Endothelial cell of umbilical vein (primary cell): ENCODE data around the gene SPRN.

Experiments
- EZH2 ChIP-seq: IDR thresholded peaks from 2 replicates; pipeline ENCODE4 v1.6.1; 2012; ENCODE audit warnings: borderline replicate concordance, low read depth, mild to moderate bottlenecking, moderate library complexity, low read length, inconsistent platforms; ENCODE audit not compliant: severe bottlenecking
- JUN ChIP-seq: IDR thresholded peaks from 2 replicates; pipeline ENCODE4 v1.6.1; 2011; ENCODE audit warnings: borderline replicate concordance, low read depth; ENCODE audit not compliant: insufficient read length, insufficient read depth
- MYC ChIP-seq: IDR thresholded peaks from one replicate; pipeline ENCODE4 v1.6.1; 2011; ENCODE audit warnings: mild to moderate bottlenecking, low read depth, low read length
- POLR2A ChIP-seq: IDR thresholded peaks from 2 replicates; pipeline ENCODE4 v1.6.1; 2012; ENCODE audit warnings: low read depth, mild to moderate bottlenecking, control low read depth, low read length
- POLR2AphosphoS5 ChIP-seq: IDR thresholded peaks from 2 replicates; pipeline ENCODE4 v1.6.1; 2012; ENCODE audit warnings: low read depth, mild to moderate bottlenecking, control low read depth, low read length, moderate library complexity; ENCODE audit not compliant: insufficient read depth
- TF ChIP-seq, protein P1 (sequence below), 2 donors: IDR thresholded peaks; 1 replicate in 1 of 2; 2 replicates in 1 of 2; pipeline ENCODE4 v1.5.1; 2011; ENCODE audit warnings: low read length in 2 of 2, mild to moderate bottlenecking in 2 of 2, moderate library complexity in 2 of 2, control low read depth in 1 of 2, inconsistent platforms in 1 of 2, low read depth in 1 of 2; ENCODE audit not compliant: insufficient read depth in 1 of 2; ENCODE audit errors: extremely low read depth in 1 of 2
- TF ChIP-seq, protein P2 (sequence below): IDR thresholded peaks from 2 replicates; pipeline ENCODE4 v1.6.1; 2011; ENCODE audit not compliant: insufficient read depth, insufficient read length

DNA sequence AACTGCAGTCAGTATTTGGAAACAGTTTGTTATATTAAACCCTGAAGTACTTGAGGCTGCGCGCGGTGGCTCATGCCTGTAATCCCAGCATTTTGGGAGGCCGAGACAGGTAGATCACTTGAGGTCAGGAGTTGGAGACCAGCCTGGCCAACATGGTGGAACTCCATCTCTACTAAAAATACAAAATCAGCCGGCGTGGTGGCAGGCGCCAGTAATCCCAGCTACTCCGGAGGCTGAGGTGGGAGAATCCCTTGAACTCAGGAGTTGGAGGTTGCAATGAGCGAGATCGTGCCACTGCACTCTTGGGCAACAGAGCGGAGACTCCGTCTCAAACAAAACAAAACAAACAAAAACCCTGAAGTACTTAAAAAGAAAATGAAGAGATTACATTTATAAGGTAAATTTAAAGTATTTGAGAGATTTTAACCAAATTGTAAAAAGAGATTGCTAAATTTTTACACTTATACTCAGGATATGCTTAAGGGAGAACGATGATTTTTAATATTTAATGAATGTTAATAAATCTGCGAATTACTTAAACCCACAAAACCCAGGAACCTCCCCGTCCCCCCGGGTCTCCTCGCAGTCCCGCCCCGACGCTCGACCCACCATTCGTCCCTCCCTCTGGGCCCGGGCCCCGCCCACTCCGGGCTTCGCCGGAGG, 30.9 kb downstream of the SPRN start:
- TF ChIP-seq, protein P1, sequence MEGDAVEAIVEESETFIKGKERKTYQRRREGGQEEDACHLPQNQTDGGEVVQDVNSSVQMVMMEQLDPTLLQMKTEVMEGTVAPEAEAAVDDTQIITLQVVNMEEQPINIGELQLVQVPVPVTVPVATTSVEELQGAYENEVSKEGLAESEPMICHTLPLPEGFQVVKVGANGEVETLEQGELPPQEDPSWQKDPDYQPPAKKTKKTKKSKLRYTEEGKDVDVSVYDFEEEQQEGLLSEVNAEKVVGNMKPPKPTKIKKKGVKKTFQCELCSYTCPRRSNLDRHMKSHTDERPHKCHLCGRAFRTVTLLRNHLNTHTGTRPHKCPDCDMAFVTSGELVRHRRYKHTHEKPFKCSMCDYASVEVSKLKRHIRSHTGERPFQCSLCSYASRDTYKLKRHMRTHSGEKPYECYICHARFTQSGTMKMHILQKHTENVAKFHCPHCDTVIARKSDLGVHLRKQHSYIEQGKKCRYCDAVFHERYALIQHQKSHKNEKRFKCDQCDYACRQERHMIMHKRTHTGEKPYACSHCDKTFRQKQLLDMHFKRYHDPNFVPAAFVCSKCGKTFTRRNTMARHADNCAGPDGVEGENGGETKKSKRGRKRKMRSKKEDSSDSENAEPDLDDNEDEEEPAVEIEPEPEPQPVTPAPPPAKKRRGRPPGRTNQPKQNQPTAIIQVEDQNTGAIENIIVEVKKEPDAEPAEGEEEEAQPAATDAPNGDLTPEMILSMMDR (IDR thresholded peaks at IDR 0.05; ENCODE audit: extremely low read depth in 1 of 2, insufficient read depth in 1 of 2, low read depth in 1 of 2, low read length in 2 of 2) = no peak
- no peak for TF ChIP-seq POLR2AphosphoS5
- no peak for TF ChIP-seq POLR2A
- TF ChIP-seq JUN = no peak
- TF ChIP-seq, protein P2, sequence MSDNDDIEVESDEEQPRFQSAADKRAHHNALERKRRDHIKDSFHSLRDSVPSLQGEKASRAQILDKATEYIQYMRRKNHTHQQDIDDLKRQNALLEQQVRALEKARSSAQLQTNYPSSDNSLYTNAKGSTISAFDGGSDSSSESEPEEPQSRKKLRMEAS = no peak
- TF ChIP-seq EZH2 = no peak
- no peak for TF ChIP-seq MYC
